Mucosa of rectum (tissue), 2 donors: ENCODE measurements around the gene BCOR.

Experiments used
- H3K27ac ChIP-seq, 2 donors: one replicate each; pipeline ENCODE4 v1.7.0; 2013; ENCODE audit warnings: inconsistent platforms in 2 of 2, low read depth in 2 of 2, low read length in 2 of 2
- H3K27me3 ChIP-seq, 2 donors: one replicate each; pipeline ENCODE4 v1.7.0; 2013; ENCODE audit warnings: low read length in 2 of 2; ENCODE audit not compliant: control insufficient read depth in 2 of 2, insufficient read depth in 2 of 2
- H3K36me3 ChIP-seq, 2 donors: one replicate each; pipeline ENCODE4 v1.7.0; 2013; ENCODE audit warnings: low read length in 2 of 2; ENCODE audit not compliant: control insufficient read depth in 2 of 2, insufficient read depth in 2 of 2
- H3K4me1 ChIP-seq, 2 donors: one replicate each; pipeline ENCODE4 v1.7.0; 2013; ENCODE audit warnings: low read length in 2 of 2, mild to moderate bottlenecking in 1 of 2; ENCODE audit not compliant: control insufficient read depth in 2 of 2, insufficient read depth in 2 of 2
- H3K4me3 ChIP-seq, 2 donors: one replicate each; pipeline ENCODE4 v1.7.0; 2013; ENCODE audit warnings: low read length in 2 of 2
- H3K9ac ChIP-seq, 2 donors: one replicate each; pipeline ENCODE4 v1.7.0; 2013; ENCODE audit warnings: low read length in 2 of 2, low read depth in 1 of 2, mild to moderate bottlenecking in 1 of 2
- H3K9me3 ChIP-seq, 2 donors: one replicate each; pipeline ENCODE4 v1.7.0; 2013; ENCODE audit warnings: low read length in 2 of 2; ENCODE audit not compliant: control insufficient read depth in 2 of 2
- donor health status: healthy.
- donor health status: Normal muscosa, but diverticular disease.

The BCOR gene

DNA sequence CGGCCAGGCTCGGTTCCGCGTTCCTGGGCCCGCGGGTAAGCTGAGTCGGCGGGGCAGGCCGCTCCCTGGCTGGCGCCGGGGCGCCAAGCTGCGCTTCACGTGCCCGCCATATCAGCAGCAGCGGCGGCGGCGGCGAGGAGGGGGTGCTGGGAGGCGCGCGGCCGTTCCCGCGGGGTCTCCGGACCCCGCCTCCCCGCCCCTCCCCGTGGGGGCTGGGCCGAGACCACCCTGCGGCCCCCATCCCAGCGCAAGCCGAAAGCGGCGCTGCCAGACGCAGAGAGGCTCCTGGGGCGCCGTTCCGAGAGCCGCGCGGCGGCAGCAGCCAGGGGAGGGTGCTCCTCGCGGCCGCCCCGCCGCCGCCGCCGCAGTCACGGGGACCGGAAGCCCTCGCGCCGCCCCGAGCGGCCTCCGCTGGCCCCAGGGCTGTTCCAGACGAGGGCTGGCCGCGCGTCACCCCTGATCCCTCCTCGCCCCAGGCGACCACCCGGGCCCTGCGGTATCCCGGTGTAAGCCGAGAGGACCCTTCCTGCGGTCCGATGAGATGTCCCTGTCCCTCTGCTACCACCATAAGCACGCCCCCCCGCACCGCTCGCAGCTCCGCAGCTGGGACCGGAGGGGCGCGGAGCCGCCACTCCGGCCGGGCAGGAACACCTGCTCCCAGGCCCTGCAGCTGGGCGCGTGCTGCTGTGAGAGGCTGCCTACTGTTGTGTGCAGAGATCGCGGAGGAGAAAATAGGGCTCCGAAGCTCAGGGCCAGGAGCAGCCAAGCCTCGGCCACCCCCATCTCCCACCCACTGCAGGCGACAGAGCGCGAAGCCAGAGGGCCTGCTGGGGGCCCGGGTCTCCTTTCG lies 7.5 kb upstream of the BCOR start:
- Histone ChIP-seq H3K4me3 (peak overlapping the region; percentile 60 to 68), H3K9ac (peak overlapping the region; percentile 49 to 83), H3K27me3 (peaks cover 6% of the 10 kb centered on the region in 2 donors), H3K9me3 (no peaks in the 10 kb centered on the region), H3K36me3 (no peaks in the 10 kb centered on the region), H3K27ac (peak overlapping the region; percentile 83 to 85), H3K4me1 (peaks cover 12 to 21% of the 10 kb centered on the region in 2 donors)

DNA sequence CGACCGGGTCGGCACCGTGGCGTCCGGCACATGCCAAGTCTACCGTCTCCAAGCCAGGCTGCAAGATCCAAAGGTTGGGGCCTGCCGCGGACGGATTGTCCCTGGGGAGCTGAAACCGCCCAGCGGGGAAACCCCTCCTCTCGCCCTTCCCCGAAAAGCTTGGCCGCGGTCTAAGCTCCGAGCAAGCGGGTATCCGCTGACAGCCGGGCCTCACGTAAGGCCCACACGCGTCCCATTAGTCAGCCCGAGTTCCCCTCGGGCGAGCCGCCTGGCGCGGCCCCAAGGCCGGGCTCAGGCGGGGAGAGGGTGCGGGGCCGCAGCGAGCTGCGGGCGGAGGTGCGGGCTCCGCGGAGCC lies 6.8 kb upstream of the BCOR start:
- Histone ChIP-seq H3K36me3 (no peaks in the 10 kb centered on the region), H3K27me3 (peaks cover 6% of the 10 kb centered on the region in 2 donors), H3K9ac (peak overlapping the region in 1 of 2 donors; percentile 83), H3K4me3 (peak overlapping the region; percentile 31 to 60), H3K4me1 (peaks cover 15 to 23% of the 10 kb centered on the region in 2 donors), H3K27ac (peak overlapping the region; percentile 83 to 85), H3K9me3 (no peaks in the 10 kb centered on the region)

DNA sequence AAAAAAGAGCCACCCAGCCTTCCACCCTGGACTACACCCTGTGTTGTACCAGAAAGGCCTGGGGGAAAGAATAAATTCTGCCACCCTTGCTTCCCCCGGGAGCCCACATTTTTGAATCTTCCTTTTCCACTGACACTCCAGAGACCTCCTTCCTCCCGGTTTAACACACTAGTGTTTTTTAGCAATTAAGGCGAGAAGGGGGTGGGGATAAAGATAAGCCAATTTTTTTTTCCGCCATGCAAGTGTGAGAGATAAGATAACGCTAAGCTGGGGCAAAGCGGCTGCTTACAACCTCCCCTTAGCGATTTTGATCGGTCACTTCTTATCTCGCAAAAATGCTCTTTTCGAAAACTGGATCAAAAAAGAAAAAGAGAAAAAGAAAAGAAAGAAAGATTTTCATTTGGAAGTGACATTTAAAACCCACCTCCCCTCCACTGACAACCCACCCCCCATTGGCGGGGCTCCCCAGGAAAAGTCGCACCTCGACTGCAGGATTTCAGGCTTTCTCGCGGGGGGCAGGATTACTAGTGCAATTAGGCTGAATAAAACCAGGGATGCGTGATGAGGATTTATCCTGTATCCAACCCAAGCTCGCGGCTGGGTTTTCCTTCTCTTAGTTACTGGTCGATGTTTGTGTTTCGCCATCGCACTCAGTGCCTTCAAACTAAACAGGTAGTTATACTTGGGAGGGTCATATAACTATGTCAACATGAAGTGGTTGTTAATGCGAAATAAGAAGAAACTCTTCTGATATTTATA lies 6.0 kb upstream of the BCOR start:
- peaks cover 6% of the 10 kb centered on the region in 2 donors for H3K27me3 ChIP-seq
- H3K4me1 ChIP-seq: peaks cover 15 to 27% of the 10 kb centered on the region in 2 donors
- H3K4me3 ChIP-seq: peak overlapping the region in 1 of 2 donors; percentile 31
- no peak overlapping the region for H3K9ac ChIP-seq
- H3K9me3 ChIP-seq: no peaks in the 10 kb centered on the region
- H3K27ac ChIP-seq: no peak overlapping the region
- no peaks in the 10 kb centered on the region for H3K36me3 ChIP-seq

DNA sequence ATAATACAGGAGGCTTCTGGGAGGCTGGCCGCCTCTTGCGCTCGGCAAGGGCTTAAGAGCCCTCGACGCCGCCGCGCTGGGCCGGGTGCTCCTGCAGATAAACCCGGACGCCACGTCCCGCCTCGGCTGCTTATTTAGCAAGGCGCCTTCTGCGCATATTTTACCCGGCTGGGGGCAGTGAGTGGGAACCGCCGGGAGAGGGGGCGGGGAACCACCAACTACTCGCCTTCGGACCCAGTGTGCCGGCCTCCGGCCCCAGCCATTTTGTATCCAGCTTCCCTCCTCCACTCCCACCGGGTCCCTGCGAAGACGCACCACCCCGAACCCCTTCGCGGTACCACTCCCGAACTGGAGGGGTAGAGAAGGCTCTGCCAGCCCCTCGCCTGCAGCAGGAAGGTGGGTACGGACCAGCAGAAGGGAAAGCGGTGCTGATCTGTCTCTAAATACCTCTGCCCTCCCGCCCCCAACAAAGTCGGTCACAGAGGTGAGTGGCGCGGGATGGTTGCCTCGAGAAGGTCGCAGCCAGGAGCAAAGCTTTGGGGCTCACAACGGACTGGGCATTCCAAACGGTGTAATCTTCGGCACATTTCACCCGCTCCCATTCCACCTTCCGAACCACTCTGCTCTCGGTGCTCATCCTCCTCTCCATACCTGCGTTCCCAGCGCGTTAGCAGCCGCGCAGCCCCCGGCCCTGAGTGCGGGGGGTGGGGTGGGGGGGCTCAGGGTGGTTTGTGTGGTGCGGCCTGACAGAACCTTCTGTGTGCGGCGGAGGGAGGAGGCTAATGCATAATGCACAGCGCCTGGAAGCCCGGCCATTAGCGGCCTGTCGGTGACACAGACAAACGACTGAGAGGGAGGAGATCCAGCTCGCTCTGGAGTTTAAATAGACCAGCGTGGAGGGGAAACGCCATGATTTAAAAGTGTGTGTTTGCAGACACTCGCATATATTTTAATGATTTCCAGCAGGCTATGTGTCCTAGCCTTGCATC lies 4.9 kb upstream of the BCOR start:
- Histone ChIP-seq H3K9ac (no peak overlapping the region), H3K4me3 (no peak overlapping the region), H3K27me3 (peaks cover 6% of the 10 kb centered on the region in 2 donors), H3K27ac (no peak overlapping the region), H3K36me3 (no peaks in the 10 kb centered on the region), H3K9me3 (no peaks in the 10 kb centered on the region), H3K4me1 (peaks cover 12 to 18% of the 10 kb centered on the region in 2 donors)

DNA sequence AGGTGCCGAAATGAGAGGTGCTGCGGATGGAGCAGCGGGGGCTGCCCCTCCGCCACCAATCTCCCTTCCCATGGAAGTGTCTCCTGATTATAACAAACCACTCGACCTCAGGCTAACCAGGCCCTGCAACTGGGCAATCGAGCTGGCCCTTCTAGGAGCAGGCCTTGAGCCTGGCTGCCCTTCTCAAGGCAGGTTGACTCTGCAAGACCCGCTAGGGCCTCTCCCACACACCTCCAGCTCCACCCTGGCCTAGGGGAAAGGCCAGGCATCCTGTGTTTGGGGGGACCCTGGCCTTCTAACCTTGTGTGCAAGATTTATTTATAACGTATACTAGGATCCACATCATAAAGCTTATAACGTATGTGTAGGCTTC lies 3.7 kb upstream of the BCOR start:
- Histone ChIP-seq H3K27ac (no peak overlapping the region), H3K9ac (no peak overlapping the region), H3K4me3 (no peak overlapping the region), H3K9me3 (no peaks in the 10 kb centered on the region), H3K27me3 (peaks cover 6% of the 10 kb centered on the region in 2 donors), H3K4me1 (peaks cover 5 to 6% of the 10 kb centered on the region in 2 donors), H3K36me3 (no peaks in the 10 kb centered on the region)

DNA sequence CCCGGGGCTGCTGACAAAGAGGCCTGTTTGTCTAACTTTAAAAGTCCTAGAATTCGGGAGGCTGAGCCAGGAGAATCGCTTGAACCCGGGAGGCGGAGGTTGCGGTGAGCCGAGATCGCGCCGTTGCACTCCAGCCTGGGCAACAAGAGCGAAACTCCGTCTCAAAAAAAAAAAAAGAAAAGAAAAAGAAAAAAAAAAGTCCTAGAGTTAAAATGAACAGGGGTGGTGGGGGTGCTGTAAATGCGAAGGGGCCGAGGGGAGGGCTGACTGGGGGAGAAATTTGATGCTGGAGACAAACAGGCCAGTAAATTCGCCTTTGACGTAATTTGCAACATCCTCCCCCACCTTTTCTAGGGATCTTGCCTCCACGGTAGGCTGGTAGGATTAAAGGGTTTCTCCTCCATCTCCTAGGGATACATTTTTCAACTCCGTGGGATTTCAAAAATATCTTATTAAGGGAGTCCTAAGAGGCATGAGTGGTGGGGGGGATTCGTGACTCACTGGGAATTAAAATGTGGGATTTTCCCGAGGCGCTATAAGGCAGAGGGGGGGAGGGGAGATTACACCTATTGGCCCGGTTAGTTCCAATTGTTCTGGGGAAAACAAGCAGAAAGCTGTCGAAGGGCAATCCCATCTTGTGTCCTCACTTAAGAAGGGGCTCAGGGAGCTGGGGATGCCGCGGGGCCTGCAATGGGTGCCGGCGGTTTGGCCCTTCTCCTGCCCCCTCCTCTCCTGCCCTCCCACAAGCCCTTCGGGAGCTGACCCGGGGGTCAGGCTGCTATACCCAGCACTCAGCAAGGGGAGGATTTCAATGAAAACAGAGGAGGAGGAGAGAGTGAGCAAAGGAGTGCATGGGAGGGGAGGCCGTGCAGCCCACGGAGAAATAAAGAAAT lies 3.0 kb upstream of the BCOR start:
- no peaks in the 10 kb centered on the region for H3K36me3 ChIP-seq
- H3K4me1 ChIP-seq: peaks cover 5 to 6% of the 10 kb centered on the region in 2 donors
- H3K9me3 ChIP-seq: no peaks in the 10 kb centered on the region
- no peak overlapping the region for H3K9ac ChIP-seq
- no peak overlapping the region for H3K27ac ChIP-seq
- no peak overlapping the region for H3K4me3 ChIP-seq
- H3K27me3 ChIP-seq: peaks cover 6% of the 10 kb centered on the region in 2 donors

DNA sequence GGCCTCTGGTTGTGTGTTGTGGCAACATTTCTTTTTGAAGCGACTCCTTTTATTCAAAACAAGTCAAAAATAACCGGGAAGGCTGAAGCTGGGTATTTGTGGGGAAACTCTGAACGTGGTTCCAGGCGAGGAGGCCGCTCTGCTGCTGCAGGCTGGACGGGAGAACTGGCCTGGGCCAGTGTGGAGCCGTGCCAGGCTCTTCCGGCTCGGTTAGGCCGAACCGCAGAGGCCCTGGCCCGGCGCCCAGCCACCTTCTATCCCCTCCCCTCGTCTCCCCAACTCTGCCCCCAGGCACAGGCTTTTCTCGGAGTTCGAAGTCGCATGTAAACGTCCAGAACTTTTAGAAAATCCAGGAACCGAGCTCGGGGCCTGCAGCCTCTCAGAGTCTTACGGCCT lies 2.4 kb upstream of the BCOR start:
- no peak overlapping the region for H3K9ac ChIP-seq
- peaks cover 6% of the 10 kb centered on the region in 2 donors for H3K27me3 ChIP-seq
- no peaks in the 10 kb centered on the region for H3K36me3 ChIP-seq
- H3K27ac ChIP-seq: peak overlapping the region; percentile 15 to 43
- no peak overlapping the region for H3K4me3 ChIP-seq
- no peaks in the 10 kb centered on the region for H3K9me3 ChIP-seq
- peaks cover 5 to 6% of the 10 kb centered on the region in 2 donors for H3K4me1 ChIP-seq

DNA sequence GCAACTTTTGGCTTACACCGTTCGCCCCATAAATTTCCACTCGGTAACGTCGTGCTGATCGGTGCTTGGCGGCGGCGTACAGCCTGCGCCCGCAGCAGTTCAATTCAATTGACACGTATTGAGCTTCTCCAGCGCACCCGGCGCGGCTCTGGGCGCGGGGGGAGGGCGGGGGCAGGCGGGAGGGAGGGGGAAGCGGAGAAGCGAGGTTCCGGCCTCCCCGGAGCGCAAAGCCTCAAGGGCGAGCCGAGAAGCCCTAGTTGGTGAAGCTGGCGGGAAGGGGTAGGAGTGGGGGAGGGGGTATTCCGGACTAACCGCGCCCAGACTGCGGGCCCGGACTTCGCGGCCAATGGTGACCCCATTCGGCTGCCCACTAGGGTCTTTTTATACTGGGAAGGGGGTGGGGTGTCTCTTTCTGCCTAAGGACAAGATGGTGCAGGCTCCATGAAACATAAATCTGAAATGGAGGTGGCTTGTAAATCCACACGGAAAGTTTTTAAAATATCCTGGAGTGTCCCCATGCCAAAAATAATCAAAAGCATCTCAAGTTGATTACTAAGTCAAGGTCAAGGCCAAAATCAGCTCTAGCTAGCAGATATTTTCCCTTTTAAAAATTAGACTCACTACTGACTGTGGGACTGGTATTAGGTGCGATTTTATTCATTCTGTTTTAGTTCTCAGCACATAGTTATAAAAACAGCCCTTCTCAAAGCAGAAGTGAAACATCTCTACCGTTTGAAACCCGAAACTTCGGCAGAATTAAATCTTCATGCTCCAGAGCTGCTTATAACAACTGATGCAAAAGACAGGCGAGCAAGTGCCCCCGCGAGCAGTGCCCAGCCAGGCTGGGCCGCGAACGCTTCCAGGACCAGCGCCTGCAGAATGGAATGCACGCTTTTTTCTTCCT lies 1.5 kb upstream of the BCOR start:
- Histone ChIP-seq H3K27me3 (peaks cover 6% of the 10 kb centered on the region in 2 donors), H3K9ac (peak overlapping the region; percentile 24 to 44), H3K36me3 (no peaks in the 10 kb centered on the region)

More for the DNA sequence above, 1.5 kb upstream of the BCOR start:
- peak overlapping the region; percentile 89 to 90 for H3K27ac ChIP-seq
- H3K4me1 ChIP-seq: peaks cover 5 to 6% of the 10 kb centered on the region in 2 donors
- no peaks in the 10 kb centered on the region for H3K9me3 ChIP-seq
- H3K4me3 ChIP-seq: peak overlapping the region; percentile 45 to 57
